Smooth muscle cell of the brain vasculature (primary cell): Measurements from ENCODE around the gene PPM1D.
"Not testable (repeated sequence)": the region's sequence is repeated elsewhere in the genome, so short reads cannot be mapped to it uniquely, and the experiment has no call there.

Experiments
- DNase-seq: peaks from one replicate; pipeline ENCODE4 v3.0.0-alpha.2; 2012; ENCODE audit warnings: low read depth, low spot score

PPM1D gene

GRCh38 chr17:60593441-60594036, 6.5 kb upstream of the PPM1D start:
- not testable (repeated sequence) for DNase-seq

DNA sequence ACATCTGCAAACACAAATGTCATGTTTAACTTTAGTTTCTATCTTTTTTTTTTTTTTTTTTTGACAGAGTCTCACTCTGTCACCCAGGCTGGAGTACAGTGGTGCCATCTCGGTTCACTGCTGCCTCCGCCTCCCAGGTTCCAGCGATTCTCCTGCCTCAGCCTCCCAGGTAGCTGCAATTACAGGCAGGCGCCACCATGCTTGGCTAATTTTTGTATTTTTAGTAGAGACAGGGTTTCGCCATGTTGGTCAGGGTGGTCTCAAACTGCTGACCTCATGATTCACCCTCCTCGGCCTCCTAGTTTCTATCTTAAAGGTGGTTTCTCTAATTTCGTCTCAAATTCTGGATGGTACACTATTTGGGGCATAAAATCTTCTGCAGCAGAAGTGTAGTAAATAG, 5.8 kb upstream of the PPM1D start:
- DNase-seq: not testable (repeated sequence)

GRCh38 chr17:60594734-60595133, 5.3 kb upstream of the PPM1D start:
- DNase-seq: no peak

GRCh38 chr17:60597297-60597696, 2.7 kb upstream of the PPM1D start:
- DNase-seq: no peak

- DNase-seq: no peak
Measured at GRCh38 chr17:60598001-60598736, 1.8 kb upstream of the PPM1D start.

DNA sequence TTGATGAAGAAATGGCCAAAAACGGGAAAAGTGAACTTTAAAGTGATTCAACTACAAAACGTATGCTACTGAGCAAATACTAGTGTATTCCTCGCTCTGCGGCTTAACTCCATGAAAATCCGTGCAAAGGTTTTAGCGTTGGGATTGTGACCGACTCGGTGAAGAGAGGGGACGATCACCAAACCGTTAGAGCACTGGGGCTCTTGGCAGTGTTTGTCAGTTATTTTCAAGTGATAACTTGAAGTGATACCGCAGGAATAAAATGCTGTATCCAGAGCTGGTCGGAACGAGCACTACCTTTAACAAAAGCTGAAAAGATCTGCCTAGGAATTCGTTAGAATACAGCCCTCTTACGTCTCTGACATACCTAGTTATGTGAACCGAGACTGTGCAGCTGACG, 773 bp upstream of the PPM1D start:
- DNase-seq: no peak

DNA sequence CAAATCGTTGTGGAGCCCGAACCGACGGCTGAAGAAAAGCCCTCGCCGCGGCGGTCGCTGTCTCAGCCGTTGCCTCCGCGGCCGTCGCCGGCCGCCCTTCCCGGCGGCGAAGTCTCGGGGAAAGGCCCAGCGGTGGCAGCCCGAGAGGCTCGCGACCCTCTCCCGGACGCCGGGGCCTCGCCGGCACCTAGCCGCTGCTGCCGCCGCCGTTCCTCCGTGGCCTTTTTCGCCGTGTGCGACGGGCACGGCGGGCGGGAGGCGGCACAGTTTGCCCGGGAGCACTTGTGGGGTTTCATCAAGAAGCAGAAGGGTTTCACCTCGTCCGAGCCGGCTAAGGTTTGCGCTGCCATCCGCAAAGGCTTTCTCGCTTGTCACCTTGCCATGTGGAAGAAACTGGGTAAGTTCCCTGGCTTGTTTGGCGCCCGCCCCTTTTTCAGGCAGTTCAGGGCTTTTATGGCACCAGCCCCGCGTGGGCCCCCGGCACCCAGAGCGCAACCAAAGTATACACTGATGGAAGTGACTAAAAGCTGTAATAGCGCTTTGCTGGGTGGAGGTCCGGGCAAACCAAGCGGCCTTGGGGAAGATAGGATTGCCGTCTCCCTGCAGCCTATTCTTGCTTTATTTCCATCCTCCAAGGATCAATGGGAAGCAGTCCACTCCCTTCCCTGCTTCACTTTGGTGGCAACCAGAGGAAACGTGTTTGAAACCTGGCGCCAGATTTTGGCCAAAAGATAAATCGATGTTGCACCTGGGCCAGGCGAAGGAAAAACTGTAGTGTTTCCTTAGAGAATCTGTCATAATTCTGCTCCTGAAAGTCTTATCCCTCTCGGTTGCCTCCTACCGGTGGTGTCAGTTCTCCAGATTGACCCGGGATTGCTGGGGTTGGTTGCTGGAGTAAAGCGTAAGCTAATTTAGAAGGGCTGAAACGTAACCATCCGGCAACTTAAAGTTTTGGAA, 775 bp downstream of the PPM1D start:
- no peak for DNase-seq

GRCh38 chr17:60601447-60602384, 1.7 kb downstream of the PPM1D start:
- DNase-seq: peak; percentile 69

- no peak for DNase-seq
Measured at GRCh38 chr17:60602385-60602742, 2.4 kb downstream of the PPM1D start.

- DNase-seq: no peak
Measured at GRCh38 chr17:60602871-60603270, 2.9 kb downstream of the PPM1D start.

DNA sequence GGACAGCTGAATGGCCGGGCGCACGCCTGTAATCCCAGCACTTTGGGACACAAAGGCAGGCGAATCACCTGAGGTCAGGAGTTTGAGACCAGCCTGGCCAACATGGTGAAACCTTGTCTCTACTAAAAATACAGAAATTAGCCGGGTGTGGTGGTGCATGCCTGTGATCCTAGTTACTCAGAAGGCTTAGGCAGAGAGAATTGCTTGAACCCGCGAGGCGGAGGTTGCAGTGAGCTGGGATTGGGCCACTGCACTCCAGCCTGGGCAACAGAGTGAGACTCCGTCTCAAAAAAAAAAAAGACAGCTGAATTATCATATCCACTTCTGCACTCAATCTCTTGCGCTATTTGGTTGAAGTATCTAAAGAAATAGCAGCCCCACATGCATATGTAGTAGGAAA, 3.5 kb downstream of the PPM1D start:
- not testable (repeated sequence) for DNase-seq

- DNase-seq: no peak
Measured at GRCh38 chr17:60604686-60605334, 4.8 kb downstream of the PPM1D start.

- no peak for DNase-seq
Measured at GRCh38 chr17:60606036-60606435, 6.0 kb downstream of the PPM1D start.

- no peak for DNase-seq
Measured at GRCh38 chr17:60610473-60610872, 10.5 kb downstream of the PPM1D start.

- not testable (repeated sequence) for DNase-seq
Measured at GRCh38 chr17:60611321-60611720, 11.3 kb downstream of the PPM1D start.

GRCh38 chr17:60613325-60613724, 13.3 kb downstream of the PPM1D start:
- no peak for DNase-seq

DNA sequence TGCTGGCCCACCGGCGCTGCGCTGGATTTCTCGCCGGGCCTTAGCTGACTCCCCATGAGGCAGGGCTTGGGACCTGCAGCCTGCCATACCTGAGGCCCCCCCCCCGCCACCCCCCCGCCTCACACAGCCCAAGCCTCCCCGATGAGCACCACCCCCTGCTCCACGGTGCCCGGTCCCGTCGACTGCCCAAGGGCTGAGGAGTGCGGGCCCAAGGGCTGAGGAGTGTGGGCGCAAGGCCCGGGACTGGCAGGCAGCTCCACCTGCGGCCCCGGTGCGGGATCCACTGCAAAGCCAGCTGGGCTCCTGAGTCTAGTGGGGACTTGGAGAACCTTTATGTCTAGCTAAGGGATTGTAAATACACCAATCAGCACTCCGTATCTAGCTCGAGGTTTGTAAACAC, 13.8 kb downstream of the PPM1D start:
- not testable (repeated sequence) for DNase-seq

- not testable (repeated sequence) for DNase-seq
Measured at GRCh38 chr17:60614247-60614646, 14.3 kb downstream of the PPM1D start.

DNA sequence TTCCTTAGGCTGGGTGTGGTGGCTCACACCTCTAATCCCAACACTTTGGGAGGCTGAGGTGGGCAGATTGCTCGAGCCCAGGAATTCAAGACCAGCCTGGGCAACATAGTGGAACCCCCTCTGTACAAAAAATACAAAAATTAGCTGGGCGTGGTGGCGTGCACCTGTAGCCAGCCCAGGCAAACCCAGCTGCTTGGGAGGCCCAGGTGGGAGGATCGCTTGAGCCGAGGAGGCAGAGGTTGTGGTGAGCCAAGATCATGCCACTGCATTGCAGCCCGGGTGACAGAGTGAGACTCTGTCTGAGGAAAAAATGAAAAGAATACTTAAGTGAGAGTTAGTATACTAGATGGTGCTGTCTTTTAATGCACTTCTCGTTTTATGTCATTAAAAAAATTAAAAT, 15.1 kb downstream of the PPM1D start:
- no peak for DNase-seq

GRCh38 chr17:60615840-60616239, 15.8 kb downstream of the PPM1D start:
- no peak for DNase-seq

DNA sequence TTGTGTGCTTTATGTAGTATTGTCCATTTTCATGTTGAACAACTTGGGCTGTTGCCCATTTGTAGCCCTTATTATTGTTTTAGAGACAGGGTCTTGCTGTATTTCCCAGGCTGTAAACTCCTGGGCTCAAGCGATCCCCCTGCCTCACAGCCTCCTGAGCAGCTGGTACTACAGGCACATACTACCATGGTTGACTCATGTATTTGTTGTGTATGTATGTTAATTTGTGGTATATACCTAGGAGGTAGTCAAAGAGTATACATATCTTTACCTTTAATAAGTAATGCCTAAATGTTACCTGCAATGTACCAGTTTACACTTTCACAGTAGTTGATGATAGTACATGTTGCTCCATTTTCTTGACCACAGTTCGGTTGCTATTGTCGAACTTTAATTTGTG, 18.1 kb downstream of the PPM1D start:
- DNase-seq: no peak
